Measurements from ENCODE around the gene DEPP1. TPM values are rescaled to one million over a fixed set of nuclear protein-coding genes. Genes with fewer than 3 reads are reported as not detected.

Gene DEPP1
- total RNA-seq, 1 experiment from 2014 or later, result 16.5 TPM

DNA sequence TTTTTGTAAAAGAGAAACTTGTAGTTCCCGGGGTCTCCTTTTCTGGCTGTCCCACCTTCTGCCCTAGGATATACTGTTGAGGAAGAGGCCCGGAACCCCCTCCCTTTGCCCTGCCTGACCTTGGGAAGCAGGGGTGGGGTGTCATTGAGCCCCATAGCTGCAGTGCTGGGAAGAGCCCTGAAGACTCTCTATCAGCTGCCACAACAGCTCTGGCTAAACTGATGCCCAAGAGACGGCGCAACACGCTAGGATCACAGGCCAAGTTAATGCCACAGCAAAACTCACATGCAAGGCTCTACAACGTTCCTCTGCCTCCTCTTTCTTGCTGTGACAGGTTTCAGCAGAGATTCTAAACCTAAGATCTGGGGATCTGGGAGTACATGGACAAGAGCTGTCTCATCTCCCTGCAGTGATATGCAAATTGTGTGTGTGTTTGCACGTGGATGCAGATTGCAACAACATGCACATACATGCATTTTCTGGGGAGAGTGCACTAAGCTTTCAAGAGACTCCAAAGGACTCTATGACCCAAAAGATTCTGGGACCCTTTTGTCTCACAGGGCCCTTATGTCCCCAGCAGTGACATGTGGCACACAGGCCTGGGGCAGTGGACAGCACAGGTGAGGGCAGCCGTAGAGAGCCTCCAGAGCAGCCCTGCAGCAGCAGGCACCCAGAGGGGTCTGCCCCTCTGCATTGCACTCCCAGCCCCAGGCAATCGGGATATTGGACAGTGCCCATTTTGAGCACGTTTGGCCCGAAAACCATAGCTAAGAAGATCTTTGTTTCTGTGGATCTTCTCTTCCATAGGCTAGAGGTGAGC is 16.5 kb downstream of the DEPP1 start:
- CTCF ChIA-PET, result no interaction called here
- Mint-ChIP-seq H3K36me3 (ENCODE audit: insufficient read depth, unreplicated experiment) (peaks cover 24% of the 10 kb centered on the region), H3K27me3 (ENCODE audit: unreplicated experiment) (no peaks in the 10 kb centered on the region), H3K9me3 (ENCODE audit: low read depth, unreplicated experiment) (no peaks in the 10 kb centered on the region), H3K4me1 (ENCODE audit: low read depth, unreplicated experiment) (peaks cover 35% of the 10 kb centered on the region), H3K27ac (ENCODE audit: unreplicated experiment) (no peak overlapping the region), H3K4me3 (ENCODE audit: low read depth, unreplicated experiment) (no peak overlapping the region)
- intact Hi-C loops (cut with micrococcal nuclease; ENCODE audit: unreplicated experiment), result no loop called here
- DNase-seq, result no peak
- BruUV-seq (replicated peaks), result no TSS peak
- TF ChIP-seq, protein P1, sequence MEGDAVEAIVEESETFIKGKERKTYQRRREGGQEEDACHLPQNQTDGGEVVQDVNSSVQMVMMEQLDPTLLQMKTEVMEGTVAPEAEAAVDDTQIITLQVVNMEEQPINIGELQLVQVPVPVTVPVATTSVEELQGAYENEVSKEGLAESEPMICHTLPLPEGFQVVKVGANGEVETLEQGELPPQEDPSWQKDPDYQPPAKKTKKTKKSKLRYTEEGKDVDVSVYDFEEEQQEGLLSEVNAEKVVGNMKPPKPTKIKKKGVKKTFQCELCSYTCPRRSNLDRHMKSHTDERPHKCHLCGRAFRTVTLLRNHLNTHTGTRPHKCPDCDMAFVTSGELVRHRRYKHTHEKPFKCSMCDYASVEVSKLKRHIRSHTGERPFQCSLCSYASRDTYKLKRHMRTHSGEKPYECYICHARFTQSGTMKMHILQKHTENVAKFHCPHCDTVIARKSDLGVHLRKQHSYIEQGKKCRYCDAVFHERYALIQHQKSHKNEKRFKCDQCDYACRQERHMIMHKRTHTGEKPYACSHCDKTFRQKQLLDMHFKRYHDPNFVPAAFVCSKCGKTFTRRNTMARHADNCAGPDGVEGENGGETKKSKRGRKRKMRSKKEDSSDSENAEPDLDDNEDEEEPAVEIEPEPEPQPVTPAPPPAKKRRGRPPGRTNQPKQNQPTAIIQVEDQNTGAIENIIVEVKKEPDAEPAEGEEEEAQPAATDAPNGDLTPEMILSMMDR (IDR thresholded peaks at IDR 0.05; ENCODE audit: unreplicated experiment), result no peak

DNA sequence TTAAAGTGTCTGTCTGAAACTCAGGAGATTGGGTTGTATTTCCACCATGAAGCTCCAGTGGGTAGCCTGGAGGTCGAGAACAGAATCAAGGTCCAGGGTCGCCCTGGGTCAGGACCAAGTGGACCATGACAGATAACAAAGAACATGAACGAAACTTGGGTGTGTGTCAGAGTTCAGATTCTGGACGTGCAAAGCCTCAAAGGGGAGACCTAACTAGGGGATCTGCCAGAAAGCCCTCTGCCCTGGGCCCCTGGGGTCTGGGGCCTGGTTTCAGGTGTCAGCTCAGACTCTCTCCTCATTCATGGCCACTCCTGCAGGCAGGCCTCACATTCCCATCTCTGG is 17.4 kb downstream of the DEPP1 start:
- Mint-ChIP-seq H3K36me3 (ENCODE audit: insufficient read depth, unreplicated experiment) (peaks cover 24% of the 10 kb centered on the region), H3K27ac (ENCODE audit: unreplicated experiment) (no peak overlapping the region), H3K27me3 (ENCODE audit: unreplicated experiment) (no peaks in the 10 kb centered on the region), H3K9me3 (ENCODE audit: low read depth, unreplicated experiment) (no peaks in the 10 kb centered on the region), H3K4me1 (ENCODE audit: low read depth, unreplicated experiment) (peaks cover 30% of the 10 kb centered on the region), H3K4me3 (ENCODE audit: low read depth, unreplicated experiment) (no peak overlapping the region)
- no TSS peak for BruUV-seq (replicated peaks)
- CTCF ChIA-PET, result interaction anchor here (0.7 kb wide), 1 partner anchor 28 kb away, joined by 3 read pairs; no protein-coding TSS in a partner anchor
- DNase-seq, result no peak
- intact Hi-C loops (cut with micrococcal nuclease; ENCODE audit: unreplicated experiment), result no loop called here
- TF ChIP-seq, protein P1 (IDR thresholded peaks at IDR 0.05; ENCODE audit: unreplicated experiment), result no peak

DNA sequence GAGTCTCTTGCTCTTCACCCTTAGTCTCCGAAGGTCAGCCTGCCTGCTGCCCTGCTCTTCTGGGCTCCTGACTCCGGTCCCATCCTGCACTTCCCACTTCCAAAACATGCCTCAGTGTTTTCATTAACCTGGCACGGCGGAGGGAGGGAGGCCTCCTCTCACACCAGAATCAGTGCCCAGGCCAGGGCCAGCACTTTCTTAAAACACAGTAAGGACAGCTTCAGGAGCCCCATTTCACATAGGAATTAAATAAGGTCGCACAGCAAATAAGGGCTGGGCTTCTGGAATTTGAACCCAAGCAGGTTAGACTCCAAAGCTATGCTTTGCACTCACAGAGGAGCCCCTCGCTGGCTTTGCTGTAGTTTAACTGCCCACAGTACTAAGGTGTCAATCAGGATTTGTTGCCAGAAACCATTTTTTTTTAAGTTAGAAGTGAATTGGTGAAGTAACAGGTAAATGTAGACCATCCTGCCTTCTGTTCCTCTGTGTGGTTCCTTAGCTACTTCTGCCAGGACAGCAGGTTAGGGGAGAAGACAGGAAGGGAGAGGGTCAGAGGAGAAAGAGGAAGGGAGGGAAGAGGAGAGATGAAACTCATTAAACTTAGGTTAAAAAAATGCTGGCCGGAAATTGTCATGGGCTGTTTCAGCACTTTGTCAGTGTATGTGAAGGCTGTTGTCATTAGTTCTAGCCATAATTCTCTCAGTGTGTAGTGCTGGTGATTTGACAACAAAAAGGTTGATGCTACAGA is 18.0 kb downstream of the DEPP1 start:
- H3K36me3 Mint-ChIP-seq (ENCODE audit: insufficient read depth, unreplicated experiment), result peaks cover 24% of the 10 kb centered on the region
- TF ChIP-seq, protein P1 (IDR thresholded peaks at IDR 0.05; ENCODE audit: unreplicated experiment), result no peak
- no peaks in the 10 kb centered on the region for H3K27me3 Mint-ChIP-seq (ENCODE audit: unreplicated experiment)
- no peak overlapping the region for H3K27ac Mint-ChIP-seq (ENCODE audit: unreplicated experiment)
- DNase-seq, result no peak
- BruUV-seq (replicated peaks), result no TSS peak
- peaks cover 25% of the 10 kb centered on the region for H3K4me1 Mint-ChIP-seq (ENCODE audit: low read depth, unreplicated experiment)
- H3K9me3 Mint-ChIP-seq (ENCODE audit: low read depth, unreplicated experiment), result no peaks in the 10 kb centered on the region
- intact Hi-C loops (cut with micrococcal nuclease; ENCODE audit: unreplicated experiment), result no loop called here
- CTCF ChIA-PET, result interaction anchor here (0.7 kb wide), 1 partner anchor 28 kb away, joined by 3 read pairs; no protein-coding TSS in a partner anchor
- peak overlapping the region; percentile 76 for H3K4me3 Mint-ChIP-seq (ENCODE audit: low read depth, unreplicated experiment)

DNA sequence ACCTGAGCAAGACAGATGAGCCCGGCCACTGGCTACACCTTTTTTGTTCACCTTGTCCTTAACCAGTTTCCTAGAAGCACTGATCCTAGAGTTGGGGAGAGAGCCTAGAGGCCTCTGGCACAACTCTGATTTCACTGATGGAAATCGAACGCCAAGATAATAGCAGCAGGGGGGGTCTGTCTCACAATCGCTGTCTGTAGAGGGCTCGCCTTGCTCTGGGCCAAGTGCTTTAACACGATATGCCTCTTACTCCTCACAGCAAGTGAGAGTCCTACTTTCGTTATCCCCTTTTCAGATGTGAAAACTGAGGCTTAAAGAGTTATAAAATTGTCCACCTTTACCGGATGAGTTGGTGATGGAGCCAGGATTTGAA is 18.5 kb downstream of the DEPP1 start:
- H3K4me1 Mint-ChIP-seq (ENCODE audit: low read depth, unreplicated experiment), result peaks cover 20% of the 10 kb centered on the region
- no TSS peak for BruUV-seq (replicated peaks)
- intact Hi-C loops (cut with micrococcal nuclease; ENCODE audit: unreplicated experiment), result no loop called here
- H3K9me3 Mint-ChIP-seq (ENCODE audit: low read depth, unreplicated experiment), result no peaks in the 10 kb centered on the region
- H3K4me3 Mint-ChIP-seq (ENCODE audit: low read depth, unreplicated experiment), result peak overlapping the region; percentile 76
- CTCF ChIA-PET, result no interaction called here
- H3K27me3 Mint-ChIP-seq (ENCODE audit: unreplicated experiment), result no peaks in the 10 kb centered on the region
- peaks cover 24% of the 10 kb centered on the region for H3K36me3 Mint-ChIP-seq (ENCODE audit: insufficient read depth, unreplicated experiment)
- H3K27ac Mint-ChIP-seq (ENCODE audit: unreplicated experiment), result no peak overlapping the region
- TF ChIP-seq, protein P1 (IDR thresholded peaks at IDR 0.05; ENCODE audit: unreplicated experiment), result no peak
- DNase-seq, result no peak
